Osteocyte (in vitro differentiated cells): ENCODE results near the gene FOXN3. TPM values are rescaled to one million over a fixed set of nuclear protein-coding genes. Genes with fewer than 3 reads are reported as not detected.
A peak's percentile ranks its signal among the peaks of the same experiment; 100 is the strongest.

Experiments used
- DNase-seq: peaks from one replicate; pipeline ENCODE4 v3.0.0; 2021; ENCODE audit warnings: mixed read lengths; ENCODE audit not compliant: unreplicated experiment; ENCODE audit errors: extremely low spot score
- H3K27ac Mint-ChIP-seq: one replicate; pipeline ENCODE4 v1.8.0; 2021; ENCODE audit warnings: mild to moderate bottlenecking, mixed read lengths; ENCODE audit not compliant: unreplicated experiment
- H3K27me3 Mint-ChIP-seq: one replicate; pipeline ENCODE4 v1.8.0; 2021; ENCODE audit warnings: mixed read lengths; ENCODE audit not compliant: unreplicated experiment
- H3K36me3 Mint-ChIP-seq: one replicate; pipeline ENCODE4 v1.8.0; 2021; ENCODE audit warnings: mixed read lengths; ENCODE audit not compliant: unreplicated experiment
- H3K4me1 Mint-ChIP-seq: one replicate; pipeline ENCODE4 v1.8.0; 2021; ENCODE audit warnings: mixed read lengths; ENCODE audit not compliant: unreplicated experiment
- H3K4me3 Mint-ChIP-seq: one replicate; pipeline ENCODE4 v1.8.0; 2021; ENCODE audit warnings: mild to moderate bottlenecking, moderate library complexity, mixed read lengths; ENCODE audit not compliant: unreplicated experiment
- H3K9me3 Mint-ChIP-seq: one replicate; pipeline ENCODE4 v1.8.0; 2021; ENCODE audit warnings: mixed read lengths; ENCODE audit not compliant: unreplicated experiment
- CTCF ChIP-seq: fragments of 200-600 bp; sonication (generic); IDR thresholded peaks from 2 replicates; pipeline ENCODE4 v1.5.0; 2021; ENCODE audit warnings: antibody characterized with exemption, mild to moderate bottlenecking, moderate library complexity
- total RNA-seq: library from RNA; stranded (reverse); gene quantifications from 2 replicates; pipeline ENCODE4 v1.2.1, GENCODE V29; 2021

The FOXN3 gene
- total RNA-seq, 1 donor from 2014 or later: 120 TPM

GRCh38 chr14:89198544-89199329 is 218.3 kb downstream of the FOXN3 start:
- DNase-seq: no peak
- Mint-ChIP-seq H3K4me1 (no peaks in the 10 kb centered on the region), H3K27ac (no peak overlapping the region), H3K36me3 (peaks cover 12% of the 10 kb centered on the region), H3K27me3 (no peaks in the 10 kb centered on the region), H3K9me3 (no peaks in the 10 kb centered on the region), H3K4me3 (no peak overlapping the region)
- TF ChIP-seq CTCF: no peak

- H3K36me3 Mint-ChIP-seq: peaks cover 12% of the 10 kb centered on the region
- no peaks in the 10 kb centered on the region for H3K27me3 Mint-ChIP-seq
- no peak overlapping the region for H3K4me3 Mint-ChIP-seq
- no peaks in the 10 kb centered on the region for H3K4me1 Mint-ChIP-seq
- no peak overlapping the region for H3K27ac Mint-ChIP-seq
- no peak for TF ChIP-seq CTCF
- peaks cover 4% of the 10 kb centered on the region for H3K9me3 Mint-ChIP-seq
- no peak for DNase-seq
Measured at GRCh38 chr14:89197623-89198022, 219.4 kb downstream of the FOXN3 start.

- peaks cover 12% of the 10 kb centered on the region for H3K36me3 Mint-ChIP-seq
- no peaks in the 10 kb centered on the region for H3K27me3 Mint-ChIP-seq
- peaks cover 4% of the 10 kb centered on the region for H3K9me3 Mint-ChIP-seq
- no peak for DNase-seq
- no peak overlapping the region for H3K27ac Mint-ChIP-seq
- H3K4me3 Mint-ChIP-seq: no peak overlapping the region
- no peak for TF ChIP-seq CTCF
- H3K4me1 Mint-ChIP-seq: peaks cover under 1% of the 10 kb centered on the region
Measured at GRCh38 chr14:89196545-89196944, 220.5 kb downstream of the FOXN3 start.

- no peak for TF ChIP-seq CTCF
- Mint-ChIP-seq H3K4me3 (no peak overlapping the region), H3K4me1 (peaks cover 9% of the 10 kb centered on the region), H3K27ac (no peak overlapping the region), H3K36me3 (peaks cover 15% of the 10 kb centered on the region), H3K9me3 (peaks cover 4% of the 10 kb centered on the region), H3K27me3 (no peaks in the 10 kb centered on the region)
- no peak for DNase-seq
Measured at GRCh38 chr14:89194376-89194775, 222.7 kb downstream of the FOXN3 start.

GRCh38 chr14:89190765-89191513 is 226.1 kb downstream of the FOXN3 start:
- Mint-ChIP-seq H3K9me3 (peaks cover 4% of the 10 kb centered on the region), H3K36me3 (peaks cover 7% of the 10 kb centered on the region), H3K4me1 (peaks cover 9% of the 10 kb centered on the region), H3K4me3 (no peak overlapping the region), H3K27me3 (no peaks in the 10 kb centered on the region), H3K27ac (peak overlapping the region; percentile 83)
- no peak for DNase-seq
- TF ChIP-seq CTCF: no peak
